ENCODE data around the gene TMEM9.

The TMEM9 gene

DNA sequence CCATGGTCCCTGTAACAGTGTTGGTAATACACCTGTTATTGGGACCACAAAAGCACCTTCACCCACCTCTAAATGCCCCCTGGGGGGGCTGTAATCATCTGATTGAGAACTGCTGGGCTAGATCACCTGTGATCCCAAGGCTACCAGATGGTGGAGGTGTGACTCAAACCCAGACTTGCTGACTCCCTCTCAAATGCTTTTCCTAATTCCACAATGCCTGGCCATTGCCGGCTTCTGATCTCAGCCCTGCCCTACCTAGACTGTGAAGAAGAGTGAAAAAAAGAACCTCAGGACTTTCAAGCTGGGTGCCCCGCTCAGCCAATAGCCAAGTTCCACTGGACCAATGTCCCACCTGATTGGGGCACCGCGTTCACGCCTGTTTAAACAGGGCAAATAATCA is 9.6 kb downstream of the TMEM9 start:
- H3K4me3 ChIP-seq (ENCODE audit: low read length) = no peak overlapping the region
- TF ChIP-seq ZNF274 (IDR thresholded peaks at IDR 0.05; ENCODE audit: low read depth, low read length) = no peak

DNA sequence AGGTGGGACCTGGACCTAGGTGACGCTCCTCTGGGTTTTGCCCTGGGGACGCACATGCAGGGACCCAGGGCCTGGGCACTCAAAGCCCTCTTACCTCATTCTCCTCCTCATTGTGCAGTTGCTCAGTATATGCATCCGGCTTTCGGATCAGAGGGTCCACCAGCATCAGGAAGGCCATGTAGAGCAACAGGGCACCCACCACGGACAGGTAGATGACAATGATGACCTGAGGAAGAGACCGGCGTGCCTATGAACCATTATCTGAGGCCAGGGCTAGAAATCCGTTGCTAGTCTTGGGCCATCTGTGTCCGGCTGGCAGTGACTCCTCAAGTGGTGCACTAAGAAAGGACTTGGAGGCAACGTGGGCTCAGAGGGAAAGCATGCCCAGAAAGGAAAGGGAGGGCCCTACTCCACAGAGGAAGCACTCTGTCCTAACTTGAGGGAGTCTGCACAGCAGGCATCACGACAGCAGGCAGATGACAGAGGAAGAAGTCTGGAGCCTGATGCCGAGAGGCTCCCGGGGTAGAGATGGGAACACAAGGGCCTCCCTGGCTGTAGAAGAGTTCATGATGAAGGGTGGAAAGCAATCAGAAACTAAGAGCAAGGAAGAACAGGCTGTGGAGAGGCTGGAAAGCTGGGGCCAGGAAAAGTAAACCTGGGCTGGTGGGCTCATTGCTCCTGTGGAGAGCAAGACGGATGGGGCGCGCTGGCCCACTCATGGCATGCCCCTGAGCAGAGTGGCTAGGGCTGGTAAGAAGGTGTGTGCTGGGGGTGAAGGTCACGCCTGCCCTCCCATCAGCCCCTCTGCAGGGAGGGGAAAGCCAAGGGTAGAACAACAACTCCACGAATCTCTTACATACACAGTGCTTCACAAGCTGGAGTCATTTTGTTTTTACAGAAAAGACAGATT is 10.3 kb downstream of the TMEM9 start:
- TF ChIP-seq ZNF274 (IDR thresholded peaks at IDR 0.05; ENCODE audit: low read depth, low read length) = no peak
- H3K4me3 ChIP-seq (ENCODE audit: low read length) = no peak overlapping the region

DNA sequence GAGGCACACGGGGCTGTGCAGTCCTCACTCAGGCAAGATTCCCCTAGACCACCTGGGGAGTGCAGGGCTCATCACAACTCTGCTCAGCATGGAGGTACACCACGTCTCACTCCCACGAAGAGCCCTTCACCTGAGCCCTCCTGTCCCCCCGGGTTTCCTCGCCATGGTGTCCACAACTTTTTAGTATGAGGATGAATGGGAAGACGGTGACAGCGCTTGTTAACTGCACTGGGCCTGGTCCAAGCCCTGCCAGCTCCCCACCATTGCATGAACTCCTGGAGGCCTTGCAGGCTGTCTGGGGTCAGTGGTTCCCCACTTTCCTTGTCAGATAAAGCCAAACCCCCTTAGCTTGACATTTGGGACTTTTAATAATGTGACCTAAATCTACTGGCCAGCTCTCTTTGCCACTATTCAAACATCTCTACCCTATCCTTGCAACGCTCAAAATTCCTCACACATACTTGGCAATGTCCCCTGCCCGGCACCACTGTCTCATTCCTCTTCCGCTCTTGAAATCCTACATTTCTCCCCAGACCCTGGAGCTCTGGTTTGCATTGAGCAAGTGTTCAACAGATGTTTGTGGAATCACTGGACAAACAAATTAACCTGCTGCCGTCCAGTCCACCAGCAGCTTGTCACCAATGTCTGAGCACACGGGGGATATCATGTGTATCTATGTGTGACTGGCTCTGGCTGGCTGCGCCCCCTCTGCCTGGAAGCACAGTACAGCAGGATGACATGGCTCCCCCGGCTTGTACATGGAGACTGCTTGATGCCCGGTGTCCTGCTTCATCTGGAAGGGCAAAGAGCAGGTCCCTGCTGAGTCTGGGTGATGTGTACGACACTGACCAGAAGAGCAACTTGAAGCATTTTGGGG is 11.2 kb downstream of the TMEM9 start:
- no peak overlapping the region for H3K4me3 ChIP-seq (ENCODE audit: low read length)
- TF ChIP-seq ZNF274 (IDR thresholded peaks at IDR 0.05; ENCODE audit: low read depth, low read length) = no peak

DNA sequence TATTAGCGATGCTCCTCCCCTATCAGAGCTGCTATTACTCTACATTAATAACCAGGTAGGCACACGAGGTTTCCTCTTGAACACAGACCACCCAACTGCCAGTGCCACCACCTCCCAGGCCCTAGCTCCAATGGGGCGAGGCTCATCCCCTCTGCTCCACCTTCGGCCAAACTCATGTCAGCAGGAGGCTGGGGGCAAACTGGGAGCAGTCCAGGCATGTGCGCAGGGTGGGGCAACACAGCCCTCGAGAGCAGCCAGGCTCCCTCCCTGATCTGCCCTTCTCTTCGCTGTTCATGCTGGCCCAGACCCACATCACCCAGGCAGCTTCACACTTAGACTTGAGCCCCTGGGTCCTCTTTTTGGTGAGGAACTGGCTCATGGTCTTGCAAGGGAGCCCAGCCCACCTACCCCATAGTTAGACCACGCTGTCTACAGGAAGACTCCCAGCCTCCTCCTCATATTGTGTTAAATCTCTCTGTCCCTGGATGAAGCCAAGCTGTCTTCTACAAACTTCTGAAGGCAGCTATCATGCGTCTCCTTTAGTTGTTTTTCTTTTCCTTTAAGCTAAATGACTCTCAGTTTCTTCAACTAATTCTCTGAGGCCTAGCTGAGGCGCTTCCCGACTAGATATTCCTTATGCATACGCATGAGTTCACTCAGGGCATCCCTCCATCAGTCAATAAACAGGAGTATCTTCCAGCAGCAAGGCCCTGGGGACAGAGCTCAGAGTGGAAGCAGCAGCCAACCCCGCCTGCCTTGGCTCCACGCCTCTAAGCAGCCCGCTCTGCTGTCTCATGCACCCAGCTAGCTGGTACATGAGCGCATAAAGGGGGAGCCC is 12.0 kb downstream of the TMEM9 start:
- TF ChIP-seq ZNF274 (IDR thresholded peaks at IDR 0.05; ENCODE audit: low read depth, low read length) = no peak
- H3K4me3 ChIP-seq (ENCODE audit: low read length) = no peak overlapping the region

DNA sequence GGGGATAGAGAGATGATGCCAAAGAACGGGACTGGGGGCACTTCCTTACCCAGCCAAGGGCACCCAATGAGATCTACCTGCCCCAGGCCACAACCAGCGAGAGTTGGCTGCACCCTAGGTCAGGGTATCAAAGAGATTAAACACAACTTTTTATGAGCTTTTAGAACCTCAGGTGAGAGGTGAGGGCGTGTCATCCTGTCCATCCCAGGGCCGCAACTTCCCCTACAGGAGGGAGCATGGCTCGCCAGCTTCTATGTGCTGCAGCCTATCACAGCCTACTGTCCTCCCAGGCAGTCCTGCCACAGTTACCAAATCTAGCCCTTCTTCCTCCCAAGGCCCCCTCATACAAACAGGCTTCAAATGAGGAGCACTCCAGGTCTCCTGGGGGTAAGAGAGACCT is 12.9 kb downstream of the TMEM9 start:
- TF ChIP-seq ZNF274 (IDR thresholded peaks at IDR 0.05; ENCODE audit: low read depth, low read length) = no peak
- H3K4me3 ChIP-seq (ENCODE audit: low read length) = no peak overlapping the region

DNA sequence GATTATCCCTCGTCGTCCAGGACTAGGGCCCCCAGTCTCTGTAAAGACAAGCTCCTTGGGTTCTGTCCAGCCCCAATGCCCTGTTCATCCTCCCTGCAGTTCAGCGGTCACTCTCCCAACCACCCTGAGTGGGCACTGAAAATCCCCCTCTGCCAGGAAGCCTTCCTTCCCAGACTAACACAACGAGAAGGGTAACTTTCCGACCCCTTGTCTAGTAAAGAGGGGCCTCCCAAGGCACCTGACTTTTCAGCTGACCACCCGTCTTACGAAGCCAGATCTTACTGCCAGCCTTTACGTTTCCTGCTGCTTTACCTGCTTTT is 13.4 kb downstream of the TMEM9 start:
- TF ChIP-seq ZNF274 (IDR thresholded peaks at IDR 0.05; ENCODE audit: low read depth, low read length) = no peak
- H3K4me3 ChIP-seq (ENCODE audit: low read length) = no peak overlapping the region

DNA sequence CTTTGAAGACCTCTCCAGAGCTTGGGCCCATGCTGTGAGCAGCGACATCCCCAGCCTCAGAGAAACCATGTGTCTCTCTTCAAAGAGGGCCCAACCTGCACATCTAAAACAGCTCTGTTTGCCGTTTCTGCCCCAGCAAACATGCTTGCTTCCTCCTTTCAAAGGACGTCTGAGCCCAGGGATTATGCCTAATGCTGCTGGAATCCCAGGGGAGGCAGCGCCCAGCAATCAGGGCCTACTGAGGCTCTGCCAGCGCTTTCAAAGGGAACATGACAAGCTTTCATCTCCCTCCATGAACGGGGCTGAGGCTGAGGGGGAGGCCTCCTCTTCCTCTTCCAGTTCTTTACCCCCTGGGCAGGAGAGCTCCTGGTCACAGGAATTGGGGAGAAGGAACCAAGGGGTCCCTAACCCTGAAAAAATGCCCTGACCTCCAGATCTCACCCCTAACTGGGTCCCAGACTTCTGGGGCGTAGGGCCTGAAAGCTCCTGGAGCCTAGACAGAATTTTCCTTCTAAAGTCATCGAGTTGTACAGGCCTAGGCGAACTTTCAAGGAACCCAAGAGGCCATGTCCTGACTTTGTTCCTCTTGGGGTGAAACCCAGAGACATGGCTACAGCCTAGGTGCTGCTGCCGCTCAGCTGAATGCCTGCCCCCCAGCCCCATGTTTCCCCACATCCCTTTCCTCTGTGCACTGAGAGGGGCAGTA is 13.9 kb downstream of the TMEM9 start:
- no peak for TF ChIP-seq ZNF274 (IDR thresholded peaks at IDR 0.05; ENCODE audit: low read depth, low read length)
- H3K4me3 ChIP-seq (ENCODE audit: low read length) = no peak overlapping the region

DNA sequence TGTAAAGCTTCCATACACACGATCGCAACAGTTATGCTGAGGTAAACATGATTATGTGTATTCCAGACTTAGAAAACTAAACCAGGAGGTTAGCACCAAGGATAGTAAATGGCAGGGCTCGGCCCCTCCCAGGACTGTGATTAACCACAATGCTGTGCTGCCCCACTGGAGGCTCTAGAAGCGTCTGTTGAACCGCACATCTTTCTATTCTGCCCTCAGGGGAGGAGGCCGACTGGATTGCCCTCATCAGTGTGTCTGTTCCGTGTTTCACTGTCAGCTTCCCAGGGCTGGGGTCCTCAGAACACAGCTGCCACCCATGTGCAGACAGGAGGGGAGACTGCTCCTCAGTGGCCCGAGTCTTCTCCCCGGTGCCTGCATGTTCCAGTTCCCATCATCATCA is 14.5 kb downstream of the TMEM9 start:
- H3K4me3 ChIP-seq (ENCODE audit: low read length) = no peak overlapping the region
- no peak for TF ChIP-seq ZNF274 (IDR thresholded peaks at IDR 0.05; ENCODE audit: low read depth, low read length)

DNA sequence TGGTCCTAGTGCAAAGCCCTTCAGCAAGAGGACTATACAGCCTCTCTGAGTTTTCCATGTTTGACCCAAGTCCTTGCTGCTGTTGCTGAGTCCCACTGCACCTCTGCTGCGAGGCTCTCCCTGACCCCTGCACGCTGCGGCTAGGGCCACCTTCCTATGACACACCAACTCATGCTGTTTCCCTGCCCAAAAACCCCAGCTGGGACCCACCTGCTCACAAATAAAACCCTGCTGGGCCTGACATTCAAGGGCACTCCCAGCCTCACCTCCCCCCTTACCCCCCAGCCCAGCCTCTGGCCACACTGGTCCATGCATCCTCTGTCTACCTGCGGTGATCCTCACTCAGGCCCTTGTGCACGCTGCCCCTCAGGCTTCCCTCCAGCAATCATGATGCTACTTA is 15.0 kb downstream of the TMEM9 start:
- no peak overlapping the region for H3K4me3 ChIP-seq (ENCODE audit: low read length)
- TF ChIP-seq ZNF274 (IDR thresholded peaks at IDR 0.05; ENCODE audit: low read depth, low read length) = no peak

DNA sequence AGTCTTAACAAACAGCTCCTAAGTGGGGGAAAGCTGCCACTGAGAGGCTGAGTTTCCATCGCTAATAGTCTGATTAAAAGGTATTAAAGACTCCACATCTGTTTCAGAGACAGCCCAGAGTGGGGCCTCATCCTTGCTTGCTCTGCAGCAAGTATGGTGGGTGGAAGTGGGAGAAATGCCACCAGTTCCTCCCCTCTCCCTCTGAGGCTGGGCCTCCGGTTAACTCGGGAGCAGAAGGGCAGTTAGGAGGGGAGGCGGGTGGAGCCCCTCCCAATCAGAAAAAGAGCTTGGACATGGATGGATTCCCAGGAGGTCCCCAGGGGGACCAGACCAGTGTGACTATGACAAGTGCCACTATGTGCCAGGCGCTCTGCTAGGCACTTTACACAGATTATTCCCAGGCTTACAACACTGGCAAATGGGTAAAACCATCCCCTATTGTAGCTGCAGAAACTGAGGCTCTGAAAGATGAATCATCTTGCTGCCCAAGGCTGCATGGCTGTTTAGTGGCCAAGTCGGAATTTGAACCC is 15.9 kb downstream of the TMEM9 start:
- no peak for TF ChIP-seq ZNF274 (IDR thresholded peaks at IDR 0.05; ENCODE audit: low read depth, low read length)
- H3K4me3 ChIP-seq (ENCODE audit: low read length) = no peak overlapping the region

DNA sequence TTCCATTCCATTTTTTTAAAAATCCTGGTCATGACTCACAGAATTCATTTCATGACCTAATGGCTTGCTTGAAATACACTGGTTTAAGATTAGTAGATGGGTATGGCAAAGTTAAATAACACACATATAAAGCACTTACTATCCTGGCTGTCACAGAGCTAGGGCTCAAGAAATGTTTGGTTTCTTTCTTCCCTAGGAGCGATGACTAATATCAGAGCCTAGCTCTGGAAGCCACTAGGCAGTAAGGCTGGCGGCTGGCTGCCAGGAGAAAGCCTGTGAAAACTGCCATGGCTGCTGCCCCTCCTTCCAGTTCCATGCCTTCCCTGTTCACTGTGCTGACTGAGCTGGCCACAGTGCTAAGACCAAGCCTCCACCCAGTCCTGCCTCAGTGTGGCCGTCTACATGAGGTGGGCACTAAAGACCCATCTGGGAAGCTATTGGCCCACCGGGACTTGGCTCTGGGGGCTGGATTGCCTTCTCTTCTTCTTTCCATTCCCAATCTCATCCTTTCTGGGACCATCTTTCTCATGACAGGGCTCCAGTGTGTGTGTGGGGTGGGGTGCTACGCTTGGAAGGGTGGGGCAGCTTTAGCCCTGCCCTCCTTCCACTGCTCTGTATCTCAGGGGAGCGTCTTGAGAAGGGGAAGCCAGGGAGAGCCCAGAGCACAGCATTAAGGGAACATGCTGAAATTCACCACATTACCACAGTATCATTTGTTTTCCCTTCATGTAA is 16.5 kb downstream of the TMEM9 start:
- TF ChIP-seq ZNF274 (IDR thresholded peaks at IDR 0.05; ENCODE audit: low read depth, low read length) = no peak
- no peak overlapping the region for H3K4me3 ChIP-seq (ENCODE audit: low read length)

DNA sequence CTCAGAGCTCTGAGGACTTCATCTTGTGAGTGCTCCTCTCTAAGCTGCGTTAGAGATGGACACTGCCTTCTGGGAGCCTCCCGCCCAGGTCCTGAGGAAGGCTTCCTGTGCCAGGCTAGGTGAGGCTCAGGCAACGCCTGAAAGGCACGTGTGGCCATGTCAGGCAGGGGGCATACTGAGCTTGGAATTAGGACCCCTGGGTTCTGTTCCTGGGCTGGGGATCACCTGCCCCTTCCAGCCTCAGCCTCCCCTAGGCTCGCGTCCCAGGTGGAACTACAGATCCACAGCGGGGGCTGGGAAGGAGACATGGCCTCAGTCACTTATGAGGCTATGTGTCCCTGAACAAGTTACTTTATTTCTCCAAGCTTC is 17.3 kb downstream of the TMEM9 start:
- H3K4me3 ChIP-seq (ENCODE audit: low read length) = no peak overlapping the region
- TF ChIP-seq ZNF274 (IDR thresholded peaks at IDR 0.05; ENCODE audit: low read depth, low read length) = no peak

Data from GM08714 (cell line).